Thoracic aorta (tissue), 2 donors: ENCODE data around the gene GBF1. TPM values are rescaled to one million over a fixed set of nuclear protein-coding genes. Genes with fewer than 3 reads are reported as not detected.

Experiments used
- ATAC-seq: fragments of 150-250 bp; one replicate; pipeline ENCODE4 v1.8.0; 2017; ENCODE audit warnings: low read depth; ENCODE audit not compliant: insufficient number of reproducible peaks, low FRiP score
- DNase-seq: peaks from one replicate; pipeline ENCODE4 v3.0.0-alpha.2; 2020; ENCODE audit warnings: low spot score
- H3K27ac ChIP-seq, 2 donors: fragments of 200-600 bp; sonication (generic); 1 replicate in 1 of 2; 2 replicates in 1 of 2; pipeline ENCODE4 v1.5.1; 2016; ENCODE audit warnings: mild to moderate bottlenecking in 2 of 2, moderate library complexity in 2 of 2
- H3K27me3 ChIP-seq: fragments of 200-600 bp; sonication (generic); replicated peaks from 2 replicates; pipeline ENCODE4 v1.6.0; 2016; ENCODE audit warnings: mild to moderate bottlenecking; ENCODE audit not compliant: insufficient read depth
- H3K36me3 ChIP-seq: fragments of 200-600 bp; sonication (generic); one replicate; pipeline ENCODE4 v1.5.1; 2016
- H3K4me1 ChIP-seq, 2 donors: fragments of 200-600 bp; sonication (generic); 1 replicate in 1 of 2; 2 replicates in 1 of 2; pipeline versions ENCODE4 v1.5.1 to v1.6.0; 2016; ENCODE audit warnings: low read depth in 2 of 2, mild to moderate bottlenecking in 1 of 2; ENCODE audit not compliant: control insufficient read depth in 1 of 2
- H3K4me3 ChIP-seq: fragments of 200-600 bp; sonication (generic); 2 replicates; pipeline ENCODE4 v1.5.1; 2016; ENCODE audit warnings: mild to moderate bottlenecking
- H3K9me3 ChIP-seq: fragments of 200-600 bp; sonication (generic); 2 replicates; pipeline ENCODE4 v1.5.1; 2016
- total RNA-seq, 2 donors: library from RNA; depleted of rRNA; stranded (reverse); fragments of >200 nt; gene quantifications; one replicate each; pipeline versions ENCODE4 v1.1.0 to v1.2.3, GENCODE V29; 2016
- TF ChIP-seq, protein P1 (sequence below): fragments of 200-600 bp; sonication (generic); IDR thresholded peaks from one replicate; pipeline ENCODE4 v1.5.1; 2019; ENCODE audit warnings: antibody characterized with exemption

GBF1 gene
- total RNA-seq, 2 donors from 2014 or later, result 38.1 to 44.9 TPM

DNA sequence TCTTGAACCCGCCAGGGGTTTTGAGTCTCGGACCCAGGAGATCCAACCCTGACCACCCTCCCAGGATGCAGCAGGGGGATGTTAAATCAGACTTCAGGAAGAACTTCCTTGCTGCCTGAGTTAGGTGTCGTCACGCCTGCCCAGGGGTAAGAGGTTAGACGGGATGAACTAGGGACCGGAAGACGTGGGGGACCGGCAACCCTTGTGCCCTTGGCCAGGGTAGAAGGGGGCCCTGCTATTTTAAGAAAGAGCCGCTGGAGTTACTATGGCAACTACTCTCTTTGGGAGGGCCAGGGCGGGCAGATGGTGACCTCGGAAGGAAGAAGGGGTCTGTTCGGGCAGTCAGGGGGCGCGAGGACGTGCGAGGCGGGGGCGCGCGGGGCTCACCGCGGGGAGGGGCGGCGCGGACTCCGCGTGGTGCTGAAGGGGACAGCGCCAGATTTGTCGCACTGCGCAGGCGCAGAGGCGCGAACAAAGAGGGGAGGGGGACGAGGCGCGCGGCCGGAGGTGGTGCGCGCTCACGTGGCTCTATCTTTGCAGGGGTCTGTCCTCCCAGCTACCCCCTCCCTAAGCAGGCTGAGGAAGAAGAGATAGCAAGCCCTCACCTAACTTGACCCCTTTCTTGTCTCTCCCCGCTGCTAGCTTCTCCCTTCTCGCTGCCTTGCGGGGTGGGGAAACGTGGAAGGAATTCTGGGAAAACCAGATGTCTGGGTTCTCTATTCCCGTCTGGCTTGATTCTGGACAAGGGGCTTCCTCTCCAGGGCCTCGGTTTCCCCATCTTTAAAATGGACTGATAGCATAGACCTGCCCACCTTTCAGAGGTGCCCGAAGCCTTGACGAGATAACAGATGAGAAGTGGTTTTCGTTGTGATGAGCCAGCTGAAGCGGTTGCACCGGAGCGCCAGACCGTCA lies 174.2 kb downstream of the GBF1 start:
- Histone ChIP-seq H3K9me3 (no peaks in the 10 kb centered on the region), H3K27me3 (no peaks in the 10 kb centered on the region), H3K36me3 (peaks cover 12% of the 10 kb centered on the region), H3K4me1 (peaks cover 21 to 33% of the 10 kb centered on the region in 2 donors), H3K27ac (peak overlapping the region in 1 of 2 donors; percentile 72), H3K4me3 (peak overlapping the region; percentile 99)
- no peak for ATAC-seq
- TF ChIP-seq, protein P1, sequence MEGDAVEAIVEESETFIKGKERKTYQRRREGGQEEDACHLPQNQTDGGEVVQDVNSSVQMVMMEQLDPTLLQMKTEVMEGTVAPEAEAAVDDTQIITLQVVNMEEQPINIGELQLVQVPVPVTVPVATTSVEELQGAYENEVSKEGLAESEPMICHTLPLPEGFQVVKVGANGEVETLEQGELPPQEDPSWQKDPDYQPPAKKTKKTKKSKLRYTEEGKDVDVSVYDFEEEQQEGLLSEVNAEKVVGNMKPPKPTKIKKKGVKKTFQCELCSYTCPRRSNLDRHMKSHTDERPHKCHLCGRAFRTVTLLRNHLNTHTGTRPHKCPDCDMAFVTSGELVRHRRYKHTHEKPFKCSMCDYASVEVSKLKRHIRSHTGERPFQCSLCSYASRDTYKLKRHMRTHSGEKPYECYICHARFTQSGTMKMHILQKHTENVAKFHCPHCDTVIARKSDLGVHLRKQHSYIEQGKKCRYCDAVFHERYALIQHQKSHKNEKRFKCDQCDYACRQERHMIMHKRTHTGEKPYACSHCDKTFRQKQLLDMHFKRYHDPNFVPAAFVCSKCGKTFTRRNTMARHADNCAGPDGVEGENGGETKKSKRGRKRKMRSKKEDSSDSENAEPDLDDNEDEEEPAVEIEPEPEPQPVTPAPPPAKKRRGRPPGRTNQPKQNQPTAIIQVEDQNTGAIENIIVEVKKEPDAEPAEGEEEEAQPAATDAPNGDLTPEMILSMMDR, result no peak
- DNase-seq, result no peak

DNA sequence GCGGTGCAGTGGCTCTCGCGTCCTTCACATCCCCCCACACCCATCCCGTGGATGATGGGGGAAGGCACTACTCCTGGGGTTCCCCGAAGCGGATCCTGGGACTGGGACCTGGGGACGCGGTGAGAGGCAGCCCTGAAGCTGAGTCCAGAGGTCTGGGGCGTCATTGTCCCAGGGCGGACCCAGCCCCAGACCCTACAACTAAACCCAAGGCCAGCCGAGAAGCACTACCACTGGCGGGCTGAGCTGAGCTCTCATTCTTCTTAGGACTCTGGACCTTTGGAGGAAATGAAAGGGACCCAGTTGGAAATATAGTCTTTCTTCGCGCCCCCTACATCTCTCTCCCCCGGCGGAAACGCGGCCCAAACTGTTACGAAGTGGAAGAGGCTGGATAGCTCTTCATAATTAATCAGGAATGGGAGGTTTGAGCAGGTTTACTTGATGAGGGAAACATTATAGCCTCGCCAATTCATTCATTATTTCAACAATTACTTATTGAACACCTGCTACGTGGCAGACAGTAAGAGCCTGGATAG lies 174.9 kb downstream of the GBF1 start:
- Histone ChIP-seq H3K4me3 (peak overlapping the region; percentile 99), H3K36me3 (peaks cover 16% of the 10 kb centered on the region), H3K4me1 (peaks cover 21 to 33% of the 10 kb centered on the region in 2 donors), H3K27ac (peak overlapping the region; percentile 72 to 80), H3K9me3 (no peaks in the 10 kb centered on the region), H3K27me3 (no peaks in the 10 kb centered on the region)
- no peak for ATAC-seq
- TF ChIP-seq, protein P1, result no peak
- no peak for DNase-seq

- Histone ChIP-seq H3K4me1 (peaks cover 21 to 33% of the 10 kb centered on the region in 2 donors), H3K36me3 (peaks cover 16% of the 10 kb centered on the region), H3K9me3 (no peaks in the 10 kb centered on the region), H3K27me3 (no peaks in the 10 kb centered on the region), H3K4me3 (peak within 1 kb of the TSS; percentile 99), H3K27ac (peak within 1 kb of the TSS; percentile 72 to 80)
- peak; percentile 96 for DNase-seq
- ATAC-seq, result peak; percentile 95
- TF ChIP-seq, protein P1, result no peak
These were observed 175.6 kb downstream of the GBF1 start, which contains the start of gene FBXL15 for GRCh38 chr10:102420714-102421506. Gene FBXL15 (plus strand): TSS chr10:102420836. CDS start chr10:102421130, 294 bp downstream.

GRCh38 chr10:102421507-102421756 lies 176.1 kb downstream of the GBF1 start:
- ATAC-seq (no peak), DNase-seq (no peak)
- Histone ChIP-seq H3K27me3 (no peaks in the 10 kb centered on the region), H3K27ac (peak overlapping the region; percentile 72 to 80), H3K9me3 (no peaks in the 10 kb centered on the region), H3K4me3 (peak overlapping the region; percentile 99), H3K4me1 (peaks cover 21 to 33% of the 10 kb centered on the region in 2 donors), H3K36me3 (peaks cover 16% of the 10 kb centered on the region)
- TF ChIP-seq, protein P1, result no peak
